ENCODE results near the gene SPHK1. TPM values are rescaled to one million over a fixed set of nuclear protein-coding genes. Genes with fewer than 3 reads are reported as not detected.
A peak's percentile ranks its signal among the peaks of the same experiment; 100 is the strongest.

The SPHK1 gene
- total RNA-seq, 1 donor from 2014 or later = 3.1 TPM

DNA sequence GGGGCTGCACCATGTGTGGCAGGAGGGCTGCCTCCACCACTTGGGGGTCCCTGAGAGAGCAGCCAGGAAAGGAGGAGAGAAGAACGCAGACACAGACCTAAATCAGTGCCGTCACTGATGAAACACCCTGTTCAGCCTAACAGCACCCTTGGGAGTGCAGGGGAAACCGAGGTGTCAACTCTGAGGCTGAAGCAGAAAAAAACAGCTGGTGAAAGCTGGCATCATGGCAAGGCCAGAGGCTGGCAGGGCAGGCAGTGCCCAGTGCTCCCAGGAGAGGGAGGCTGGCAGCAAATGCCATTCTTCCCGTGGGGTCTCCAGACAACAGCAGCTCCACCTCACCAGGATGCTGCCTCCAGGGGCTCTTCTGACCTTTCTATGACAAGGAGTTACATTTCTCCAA lies 23.1 kb downstream of the SPHK1 start:
- Mint-ChIP-seq H3K27ac (ENCODE audit: unreplicated experiment) (no peak overlapping the region), H3K27me3 (ENCODE audit: unreplicated experiment) (peaks cover 8% of the 10 kb centered on the region), H3K4me3 (ENCODE audit: unreplicated experiment) (no peak overlapping the region), H3K4me1 (ENCODE audit: low read depth, unreplicated experiment) (peaks cover 24% of the 10 kb centered on the region), H3K36me3 (ENCODE audit: unreplicated experiment) (no peaks in the 10 kb centered on the region), H3K9me3 (ENCODE audit: unreplicated experiment) (peaks cover 3% of the 10 kb centered on the region)
- TF ChIP-seq, protein P1, sequence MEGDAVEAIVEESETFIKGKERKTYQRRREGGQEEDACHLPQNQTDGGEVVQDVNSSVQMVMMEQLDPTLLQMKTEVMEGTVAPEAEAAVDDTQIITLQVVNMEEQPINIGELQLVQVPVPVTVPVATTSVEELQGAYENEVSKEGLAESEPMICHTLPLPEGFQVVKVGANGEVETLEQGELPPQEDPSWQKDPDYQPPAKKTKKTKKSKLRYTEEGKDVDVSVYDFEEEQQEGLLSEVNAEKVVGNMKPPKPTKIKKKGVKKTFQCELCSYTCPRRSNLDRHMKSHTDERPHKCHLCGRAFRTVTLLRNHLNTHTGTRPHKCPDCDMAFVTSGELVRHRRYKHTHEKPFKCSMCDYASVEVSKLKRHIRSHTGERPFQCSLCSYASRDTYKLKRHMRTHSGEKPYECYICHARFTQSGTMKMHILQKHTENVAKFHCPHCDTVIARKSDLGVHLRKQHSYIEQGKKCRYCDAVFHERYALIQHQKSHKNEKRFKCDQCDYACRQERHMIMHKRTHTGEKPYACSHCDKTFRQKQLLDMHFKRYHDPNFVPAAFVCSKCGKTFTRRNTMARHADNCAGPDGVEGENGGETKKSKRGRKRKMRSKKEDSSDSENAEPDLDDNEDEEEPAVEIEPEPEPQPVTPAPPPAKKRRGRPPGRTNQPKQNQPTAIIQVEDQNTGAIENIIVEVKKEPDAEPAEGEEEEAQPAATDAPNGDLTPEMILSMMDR (IDR thresholded peaks at IDR 0.05; ENCODE audit: partially characterized antibody, unreplicated experiment) = no peak
- no peak for DNase-seq

DNA sequence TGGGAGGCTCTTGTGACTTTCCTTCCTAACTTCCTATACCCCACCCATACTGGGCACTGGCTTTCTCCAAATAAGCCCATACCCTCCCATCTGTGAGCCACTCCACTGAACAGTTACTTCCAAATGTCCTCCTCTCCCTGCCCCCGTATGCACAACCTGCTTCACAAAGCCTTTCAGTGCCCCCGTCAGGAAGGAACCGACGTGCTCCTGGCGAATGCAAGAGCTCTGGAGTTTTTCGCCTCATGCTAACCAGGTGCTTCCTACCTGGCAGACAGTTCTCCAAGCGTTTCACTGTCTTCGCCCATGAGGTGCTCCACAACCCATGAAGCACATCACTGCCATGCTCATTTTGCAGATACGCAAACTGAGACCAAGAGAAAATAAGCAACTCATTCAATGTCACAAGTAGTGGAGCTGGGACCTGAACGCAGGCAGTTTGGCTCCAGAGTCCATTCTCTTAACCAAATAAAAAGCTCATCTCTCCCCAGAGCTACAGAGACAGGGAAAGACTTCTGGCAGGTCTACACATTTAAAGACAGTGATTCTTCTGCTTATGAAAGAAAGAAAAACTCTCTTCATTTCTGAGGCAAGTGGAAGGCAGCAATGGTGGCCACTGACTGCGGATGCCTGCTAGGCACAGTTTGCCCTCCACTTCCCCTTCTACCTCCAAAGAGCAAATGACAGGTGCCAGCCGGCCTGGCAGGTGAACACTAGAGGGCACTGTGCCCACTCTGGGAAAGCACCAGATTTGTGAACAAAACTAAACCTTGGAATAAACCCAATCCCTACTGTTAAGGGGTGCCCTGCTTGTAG lies 23.8 kb downstream of the SPHK1 start:
- Mint-ChIP-seq H3K4me3 (ENCODE audit: unreplicated experiment) (peak overlapping the region; percentile 22), H3K27me3 (ENCODE audit: unreplicated experiment) (peaks cover 7% of the 10 kb centered on the region), H3K4me1 (ENCODE audit: low read depth, unreplicated experiment) (peaks cover 25% of the 10 kb centered on the region), H3K9me3 (ENCODE audit: unreplicated experiment) (peaks cover 3% of the 10 kb centered on the region), H3K36me3 (ENCODE audit: unreplicated experiment) (no peaks in the 10 kb centered on the region), H3K27ac (ENCODE audit: unreplicated experiment) (no peak overlapping the region)
- peak; percentile 75 for DNase-seq
- TF ChIP-seq, protein P1 (IDR thresholded peaks at IDR 0.05; ENCODE audit: partially characterized antibody, unreplicated experiment) = peak; percentile 81

DNA sequence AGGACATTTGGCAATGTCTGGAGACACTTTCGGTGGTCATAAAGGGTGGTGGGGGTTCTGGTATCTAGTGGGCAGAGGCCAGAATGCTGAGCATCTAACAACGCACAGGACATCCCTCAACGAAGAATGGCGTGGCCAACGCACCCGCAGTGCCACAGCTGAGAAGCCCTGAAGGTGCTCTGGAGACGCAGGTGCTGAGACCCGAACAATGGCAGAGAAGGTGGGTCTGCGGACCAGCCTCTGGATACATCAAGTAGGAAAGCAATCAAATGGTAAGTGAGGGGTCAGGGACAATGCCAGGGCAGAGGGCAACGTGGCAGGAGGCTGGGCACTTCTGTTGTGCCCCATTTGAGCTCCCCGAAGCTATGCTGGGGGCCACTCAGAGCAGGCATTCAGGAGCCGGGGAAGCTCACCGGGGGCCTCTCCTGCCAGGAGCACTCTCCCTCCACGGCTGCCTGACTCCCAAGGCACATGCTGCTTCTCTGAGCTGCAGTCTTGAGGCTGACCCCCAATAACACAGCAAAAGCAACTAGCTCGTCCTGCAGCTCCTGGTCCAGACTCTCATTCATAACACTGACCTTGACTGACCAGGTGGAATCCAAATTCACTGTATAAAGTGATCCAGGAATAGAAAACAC lies 26.0 kb downstream of the SPHK1 start:
- Mint-ChIP-seq H3K27me3 (ENCODE audit: unreplicated experiment) (peaks cover 9% of the 10 kb centered on the region), H3K4me3 (ENCODE audit: unreplicated experiment) (no peak overlapping the region), H3K36me3 (ENCODE audit: unreplicated experiment) (no peaks in the 10 kb centered on the region), H3K4me1 (ENCODE audit: low read depth, unreplicated experiment) (peaks cover 41% of the 10 kb centered on the region), H3K27ac (ENCODE audit: unreplicated experiment) (no peak overlapping the region), H3K9me3 (ENCODE audit: unreplicated experiment) (peaks cover 4% of the 10 kb centered on the region)
- no peak for DNase-seq
- TF ChIP-seq, protein P1 (IDR thresholded peaks at IDR 0.05; ENCODE audit: partially characterized antibody, unreplicated experiment) = no peak

- TF ChIP-seq, protein P1 (IDR thresholded peaks at IDR 0.05; ENCODE audit: partially characterized antibody, unreplicated experiment) = no peak
- peaks cover 8% of the 10 kb centered on the region for H3K27me3 Mint-ChIP-seq (ENCODE audit: unreplicated experiment)
- no peak overlapping the region for H3K27ac Mint-ChIP-seq (ENCODE audit: unreplicated experiment)
- H3K4me1 Mint-ChIP-seq (ENCODE audit: low read depth, unreplicated experiment) = peaks cover 41% of the 10 kb centered on the region
- peaks cover 4% of the 10 kb centered on the region for H3K9me3 Mint-ChIP-seq (ENCODE audit: unreplicated experiment)
- no peak for DNase-seq
- no peaks in the 10 kb centered on the region for H3K36me3 Mint-ChIP-seq (ENCODE audit: unreplicated experiment)
- no peak overlapping the region for H3K4me3 Mint-ChIP-seq (ENCODE audit: unreplicated experiment)
Observed at GRCh38 chr17:76411247-76411646, 26.8 kb downstream of the SPHK1 start.

All from glutamatergic neuron (in vitro differentiated cells).